HepG2 (cell line): ENCODE results near the gene SPSB1. TPM values are rescaled to one million over a fixed set of nuclear protein-coding genes. Genes with fewer than 3 reads are reported as not detected.

ENCODE experiments used
- ARHGAP35 ChIP-seq: sonication (generic); formaldehyde crosslinking; IDR thresholded peaks from 2 replicates; pipeline ENCODE4 v1.9.0; 2022; ENCODE audit warnings: mild to moderate bottlenecking, inconsistent platforms, moderate library complexity, missing genetic modification reagents, borderline replicate concordance
- CHCHD3 ChIP-seq: sonication (generic); formaldehyde crosslinking; IDR thresholded peaks from 2 replicates; pipeline ENCODE4 v1.8.0; 2022; ENCODE audit warnings: mild to moderate bottlenecking, missing genetic modification reagents, moderate library complexity
- KLF9 ChIP-seq: IDR thresholded peaks from 2 replicates; pipeline ENCODE4 v1.6.1; 2016; ENCODE audit warnings: low read depth
- PPARG ChIP-seq: conservative IDR thresholded peaks from 2 replicates; pipeline ENCODE4 v1.6.1; 2016; ENCODE audit warnings: missing biosample characterization, missing genetic modification reagents
- RAD21 ChIP-seq: fragments of 450-650 bp; formaldehyde crosslinking; IDR thresholded peaks from 2 replicates; pipeline ENCODE4 v1.5.0; 2020; ENCODE audit warnings: mild to moderate bottlenecking
- ZBTB14 ChIP-seq: sonication (generic); formaldehyde crosslinking; IDR thresholded peaks from 2 replicates; pipeline ENCODE4 v1.4.0; 2020; ENCODE audit warnings: missing genetic modification reagents
- ZMYM4 ChIP-seq: sonication (generic); formaldehyde crosslinking; IDR thresholded peaks from 2 replicates; pipeline ENCODE4 v1.8.1; 2023; ENCODE audit warnings: mild to moderate bottlenecking, missing genetic modification reagents
- ZNF138 ChIP-seq: sonication (generic); formaldehyde crosslinking; IDR thresholded peaks from 2 replicates; pipeline ENCODE4 v1.5.0; 2020; ENCODE audit warnings: mild to moderate bottlenecking, low read depth, missing genetic modification reagents
- ZNF160 ChIP-seq: sonication (generic); formaldehyde crosslinking; IDR thresholded peaks from 2 replicates; pipeline ENCODE4 v1.8.0; 2022; ENCODE audit warnings: mild to moderate bottlenecking, inconsistent platforms, missing genetic modification reagents
- ZNF251 ChIP-seq: sonication (generic); formaldehyde crosslinking; IDR thresholded peaks from 2 replicates; pipeline ENCODE4 v1.9.0; 2021; ENCODE audit warnings: mild to moderate bottlenecking, missing genetic modification reagents
- ZNF264 ChIP-seq: sonication (generic); formaldehyde crosslinking; IDR thresholded peaks from 2 replicates; pipeline ENCODE4 v1.4.0; 2020; ENCODE audit warnings: missing genetic modification reagents
- ZNF362 ChIP-seq: sonication (generic); formaldehyde crosslinking; IDR thresholded peaks from 2 replicates; pipeline ENCODE4 v1.4.0; 2020; ENCODE audit warnings: missing genetic modification reagents, mild to moderate bottlenecking, borderline replicate concordance
- ZNF414 ChIP-seq: sonication (generic); formaldehyde crosslinking; IDR thresholded peaks from 2 replicates; pipeline ENCODE4 v1.5.0; 2020; ENCODE audit warnings: missing genetic modification reagents
- ZNF512B ChIP-seq: sonication (generic); formaldehyde crosslinking; IDR thresholded peaks from 2 replicates; pipeline ENCODE4 v1.5.1; 2020; ENCODE audit warnings: missing genetic modification reagents, mild to moderate bottlenecking, borderline replicate concordance
- ZNF891 ChIP-seq: sonication (generic); formaldehyde crosslinking; IDR thresholded peaks from 2 replicates; pipeline ENCODE4 v1.5.0; 2020; ENCODE audit warnings: mild to moderate bottlenecking, missing genetic modification reagents
- polyA plus RNA-seq, 8 experiments: library from polyadenylated mRNA; depleted of rRNA in 3 of 8; stranded (reverse) in 7 of 8; unstranded in 1 of 8; fragments of >200 nt; fragmentation: Illumina TruSeq in 4 of 8; extraction: Trizol in 4 of 8; gene quantifications; 2 replicates each; pipeline versions ENCODE4 v1.2.1 to v1.2.3, GENCODE V29; 2011 to 2016; ENCODE audit warnings: low read depth in 4 of 8, missing spikeins in 1 of 8, mixed read lengths in 1 of 8; ENCODE audit not compliant: insufficient read depth in 1 of 8
- total RNA-seq, 5 experiments: library from RNA; depleted of rRNA; stranded (reverse); fragments of >200 nt; fragmentation: Illumina TruSeq; extraction: Trizol; gene quantifications; 2 replicates each; pipeline ENCODE4 v1.2.3, GENCODE V29; 2016; ENCODE audit warnings: low read depth in 1 of 5
- TF ChIP-seq, protein P1 (sequence below): sonication (generic); formaldehyde crosslinking; IDR thresholded peaks from 2 replicates; pipeline ENCODE4 v1.8.0; 2022; ENCODE audit warnings: mild to moderate bottlenecking, missing genetic modification reagents
- TF ChIP-seq, protein P2 (sequence below): sonication (generic); formaldehyde crosslinking; IDR thresholded peaks from 2 replicates; pipeline ENCODE4 v1.4.0; 2020; ENCODE audit warnings: mild to moderate bottlenecking, missing genetic modification reagents

The SPSB1 gene
- total and polyA plus RNA-seq, 2 of the 13 experiments (the other 11 are each of a cell fraction or from before 2014, with no cell fraction given), result 5.0 to 8.0 TPM

DNA sequence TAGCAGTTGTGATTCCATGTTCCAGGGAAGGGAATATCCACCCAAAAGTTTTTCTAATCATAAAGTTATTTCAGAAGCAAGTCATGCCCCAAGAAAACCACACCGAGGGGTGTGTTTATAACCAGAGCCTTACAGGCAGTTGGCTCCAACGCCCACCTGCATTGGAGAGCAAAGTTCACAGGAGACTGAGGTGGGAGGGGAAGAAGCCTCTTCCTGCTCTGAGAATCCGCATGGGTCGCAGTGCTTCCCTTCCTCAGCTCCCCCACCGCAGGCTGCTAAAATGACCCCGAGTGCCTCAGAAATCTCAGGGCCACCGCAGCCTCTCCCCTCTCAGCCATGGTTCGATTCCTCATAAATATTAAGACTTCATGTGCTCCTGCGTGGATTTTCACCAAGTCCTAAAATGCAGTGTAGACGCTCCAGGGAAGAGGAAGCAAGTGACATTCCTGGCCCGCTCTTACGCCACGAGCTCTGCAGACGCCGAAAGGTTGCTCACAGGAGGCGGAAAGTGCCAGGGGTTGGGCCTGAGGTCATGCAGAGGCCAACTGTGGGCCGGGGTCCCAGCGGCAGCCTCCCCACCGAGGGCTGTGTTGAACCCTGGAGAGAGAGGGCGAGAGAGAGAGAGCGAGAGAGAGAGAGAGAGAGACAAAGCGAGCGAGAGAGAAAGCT is 13.4 kb upstream of the SPSB1 start (continued):
- no peak for TF ChIP-seq ZMYM4
- TF ChIP-seq, protein P1, sequence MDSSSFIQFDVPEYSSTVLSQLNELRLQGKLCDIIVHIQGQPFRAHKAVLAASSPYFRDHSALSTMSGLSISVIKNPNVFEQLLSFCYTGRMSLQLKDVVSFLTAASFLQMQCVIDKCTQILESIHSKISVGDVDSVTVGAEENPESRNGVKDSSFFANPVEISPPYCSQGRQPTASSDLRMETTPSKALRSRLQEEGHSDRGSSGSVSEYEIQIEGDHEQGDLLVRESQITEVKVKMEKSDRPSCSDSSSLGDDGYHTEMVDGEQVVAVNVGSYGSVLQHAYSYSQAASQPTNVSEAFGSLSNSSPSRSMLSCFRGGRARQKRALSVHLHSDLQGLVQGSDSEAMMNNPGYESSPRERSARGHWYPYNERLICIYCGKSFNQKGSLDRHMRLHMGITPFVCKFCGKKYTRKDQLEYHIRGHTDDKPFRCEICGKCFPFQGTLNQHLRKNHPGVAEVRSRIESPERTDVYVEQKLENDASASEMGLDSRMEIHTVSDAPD (CRISPR knock-in tag), result no peak
- TF ChIP-seq ZNF512B (CRISPR knock-in tag), result no peak
- TF ChIP-seq ZNF362 (CRISPR knock-in tag), result no peak
- no peak for TF ChIP-seq ZNF138 (CRISPR knock-in tag)
- no peak for TF ChIP-seq ZBTB14 (CRISPR knock-in tag)
- TF ChIP-seq, protein P2, sequence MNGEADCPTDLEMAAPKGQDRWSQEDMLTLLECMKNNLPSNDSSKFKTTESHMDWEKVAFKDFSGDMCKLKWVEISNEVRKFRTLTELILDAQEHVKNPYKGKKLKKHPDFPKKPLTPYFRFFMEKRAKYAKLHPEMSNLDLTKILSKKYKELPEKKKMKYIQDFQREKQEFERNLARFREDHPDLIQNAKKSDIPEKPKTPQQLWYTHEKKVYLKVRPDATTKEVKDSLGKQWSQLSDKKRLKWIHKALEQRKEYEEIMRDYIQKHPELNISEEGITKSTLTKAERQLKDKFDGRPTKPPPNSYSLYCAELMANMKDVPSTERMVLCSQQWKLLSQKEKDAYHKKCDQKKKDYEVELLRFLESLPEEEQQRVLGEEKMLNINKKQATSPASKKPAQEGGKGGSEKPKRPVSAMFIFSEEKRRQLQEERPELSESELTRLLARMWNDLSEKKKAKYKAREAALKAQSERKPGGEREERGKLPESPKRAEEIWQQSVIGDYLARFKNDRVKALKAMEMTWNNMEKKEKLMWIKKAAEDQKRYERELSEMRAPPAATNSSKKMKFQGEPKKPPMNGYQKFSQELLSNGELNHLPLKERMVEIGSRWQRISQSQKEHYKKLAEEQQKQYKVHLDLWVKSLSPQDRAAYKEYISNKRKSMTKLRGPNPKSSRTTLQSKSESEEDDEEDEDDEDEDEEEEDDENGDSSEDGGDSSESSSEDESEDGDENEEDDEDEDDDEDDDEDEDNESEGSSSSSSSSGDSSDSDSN (CRISPR knock-in tag), result no peak; the same call in 1 of the 2 replicates
- TF ChIP-seq ZNF251, result no peak
- TF ChIP-seq PPARG (CRISPR knock-in tag), result peak; percentile 78
- no peak for TF ChIP-seq ZNF414 (CRISPR knock-in tag)
- TF ChIP-seq KLF9 (CRISPR knock-in tag), result no peak
- TF ChIP-seq RAD21, result no peak
- peak; percentile 45; the same call in 1 of the 2 replicates for TF ChIP-seq ZNF160 (CRISPR knock-in tag)
- TF ChIP-seq CHCHD3 (CRISPR knock-in tag), result no peak
- peak; percentile 20; the same call in 1 of the 2 replicates for TF ChIP-seq ARHGAP35 (CRISPR knock-in tag)
- TF ChIP-seq ZNF891 (CRISPR knock-in tag), result no peak
- no peak for TF ChIP-seq ZNF264 (CRISPR knock-in tag)
